GM12891 (cell line): ENCODE measurements around the gene GUCY1B1.

Experiments used
- PAX5 ChIP-seq: IDR thresholded peaks from 2 replicates; pipeline ENCODE4 v1.6.1; 2011; ENCODE audit warnings: low read length, moderate library complexity, mild to moderate bottlenecking; ENCODE audit not compliant: insufficient read depth, severe bottlenecking
- POLR2A ChIP-seq: IDR thresholded peaks from 2 replicates; pipeline ENCODE4 v1.6.1; 2011; ENCODE audit warnings: low read depth, low read length, control low read depth
- POLR2AphosphoS5 ChIP-seq: IDR thresholded peaks from 2 replicates; pipeline ENCODE4 v1.6.1; 2011; ENCODE audit warnings: low read depth, low read length, control low read depth
- POU2F2 ChIP-seq: IDR thresholded peaks from 2 replicates; pipeline ENCODE4 v1.6.1; 2011; ENCODE audit warnings: low read depth, mild to moderate bottlenecking, control low read depth, low read length, moderate library complexity
- SPI1 ChIP-seq: IDR thresholded peaks from 2 replicates; pipeline ENCODE4 v1.6.1; 2011; ENCODE audit warnings: low read depth, low read length, control low read depth
- TAF1 ChIP-seq: IDR thresholded peaks from 2 replicates; pipeline ENCODE4 v1.6.1; 2011; ENCODE audit warnings: low read depth, low read length, control low read depth

- TF ChIP-seq POLR2A (no peak), POLR2AphosphoS5 (no peak), TAF1 (no peak), SPI1 (no peak), PAX5 (no peak), POU2F2 (no peak)
Observed at GRCh38 chr4:155849042-155849441, 90.2 kb downstream of the GUCY1B1 start.
